Glomerular visceral epithelial cell (primary cell): ENCODE data around the gene TRIP4.
"Not testable (repeated sequence)": the region's sequence is repeated elsewhere in the genome, so short reads cannot be mapped to it uniquely, and the experiment has no call there.

Source experiments
- DNase-seq: peaks from one replicate; pipeline ENCODE4 v3.0.0-alpha.2; 2016; ENCODE audit errors: extremely low spot score

TRIP4 gene

GRCh38 chr15:64387562-64388168 is at the start of gene TRIP4:
TSS of gene TRIP4 (plus strand) at chr15:64387836. CDS start at chr15:64387864, 28 bp downstream.
- DNase-seq = peak; percentile 97

- no peak for DNase-seq
Measured at GRCh38 chr15:64340355-64340754, 47.3 kb upstream of the TRIP4 start.

- DNase-seq = no peak
Measured at GRCh38 chr15:64341961-64342360, 45.7 kb upstream of the TRIP4 start.

- DNase-seq = no peak
Measured at GRCh38 chr15:64343222-64343621, 44.4 kb upstream of the TRIP4 start.

- DNase-seq = no peak
Measured at GRCh38 chr15:64343841-64344240, 43.8 kb upstream of the TRIP4 start.

GRCh38 chr15:64344651-64345294 is 42.9 kb upstream of the TRIP4 start:
- no peak for DNase-seq

- not testable (repeated sequence) for DNase-seq
Measured at GRCh38 chr15:64346242-64346641, 41.4 kb upstream of the TRIP4 start.

GRCh38 chr15:64348455-64348854 is 39.2 kb upstream of the TRIP4 start:
- DNase-seq = peak; percentile 31

GRCh38 chr15:64349375-64349774 is 38.3 kb upstream of the TRIP4 start:
- peak; percentile 15 for DNase-seq

GRCh38 chr15:64351265-64351664 is 36.4 kb upstream of the TRIP4 start:
- DNase-seq = peak; percentile 31

GRCh38 chr15:64354688-64355344 is 32.8 kb upstream of the TRIP4 start:
- DNase-seq = no peak

- peak; percentile 29 for DNase-seq
Measured at GRCh38 chr15:64355348-64355943, 32.2 kb upstream of the TRIP4 start.

GRCh38 chr15:64355944-64356709 is 31.5 kb upstream of the TRIP4 start, which contains the start of gene CSNK1G1:
TSS of gene CSNK1G1 (minus strand) at chr15:64356173. CDS start at chr15:64300499, 55,674 bp downstream.
- peak; percentile 98 for DNase-seq

- no peak for DNase-seq
Measured at GRCh38 chr15:64356710-64357040, 31.0 kb upstream of the TRIP4 start.

GRCh38 chr15:64361259-64361658 is 26.4 kb upstream of the TRIP4 start:
- peak; percentile 17 for DNase-seq

- no peak for DNase-seq
Measured at GRCh38 chr15:64369078-64369607, 18.5 kb upstream of the TRIP4 start.

GRCh38 chr15:64371383-64371782 is 16.3 kb upstream of the TRIP4 start:
- DNase-seq = not testable (repeated sequence)

- no peak for DNase-seq
Measured at GRCh38 chr15:64373360-64373759, 14.3 kb upstream of the TRIP4 start.

GRCh38 chr15:64379216-64379960 is 8.2 kb upstream of the TRIP4 start:
- peak; percentile 11 for DNase-seq

- DNase-seq = peak; percentile 16
Measured at GRCh38 chr15:64380130-64380870, 7.3 kb upstream of the TRIP4 start.
